ENCODE measurements around the gene SPART. TPM values are rescaled to one million over a fixed set of nuclear protein-coding genes. Genes with fewer than 3 reads are reported as not detected.

SPART gene
- total RNA-seq, 4 donors from 2014 or later = 34.1 to 58.7 (median 48.8) TPM

- DNase-seq (no peak), ATAC-seq (no peak)
- H3K4me3 ChIP-seq = peak overlapping the region; percentile 72 to 87 (median 78)
- intact Hi-C loops (cut with DNase I; ENCODE audit: low total_unique reads) (loop anchor here (5.0 kb wide), 1 partner anchor 49 kb away; the partner anchor contains the start of gene SPART), in situ Hi-C loops (cut with MboI; ENCODE audit: low sequenced_read_pairs in 4 of 4) (loop anchor here in 2 of 4 donors (25.0 kb wide), 2 partner anchors 89 to 439 kb away; no protein-coding TSS in a partner anchor)
- H3K36me3 ChIP-seq = no peaks in the 10 kb centered on the region
- H3K27me3 ChIP-seq = no peaks in the 10 kb centered on the region
- TF ChIP-seq POLR2A (IDR thresholded peaks at IDR 0.05) = no peak
- no peak for TF ChIP-seq CTCF (IDR thresholded peaks at IDR 0.05 in 4 of 5, conservative IDR thresholded peaks at IDR 0.05 in 1 of 5)
- peaks cover 13 to 15% of the 10 kb centered on the region in 2 donors for H3K4me1 ChIP-seq
- H3K27ac ChIP-seq = no peak overlapping the region
- H3K9me3 ChIP-seq = no peaks in the 10 kb centered on the region
Measured at GRCh38 chr13:36298535-36299068, 47.6 kb downstream of the SPART start.

GRCh38 chr13:36297366-36298338 is 48.5 kb downstream of the SPART start, which contains the start of gene CCDC169:
Gene CCDC169, minus strand, starts transcription at chr13:36297814. Its CDS starts 95 bp downstream, at chr13:36297719.
- H3K36me3 ChIP-seq = no peaks in the 10 kb centered on the region
- peak; percentile 20 to 23 for TF ChIP-seq POLR2A (IDR thresholded peaks at IDR 0.05)
- TF ChIP-seq CTCF (IDR thresholded peaks at IDR 0.05 in 4 of 5, conservative IDR thresholded peaks at IDR 0.05 in 1 of 5) = no peak
- peak within 1 kb of the TSS; percentile 72 to 87 (median 78) for H3K4me3 ChIP-seq
- intact Hi-C loops (cut with DNase I; ENCODE audit: low total_unique reads) (loop anchor here (5.0 kb wide), 1 partner anchor 50 kb away; the partner anchor contains the start of gene SPART), in situ Hi-C loops (cut with MboI; ENCODE audit: low sequenced_read_pairs in 4 of 4) (loop anchor here in 2 of 4 donors (25.0 kb wide), 2 partner anchors 90 to 440 kb away; no protein-coding TSS in a partner anchor)
- peak within 1 kb of the TSS; percentile 60 to 72 (median 68) for H3K27ac ChIP-seq
- ATAC-seq (peak; percentile 72 to 84), DNase-seq (peak; percentile 40 to 64)
- no peaks in the 10 kb centered on the region for H3K9me3 ChIP-seq
- no peaks in the 10 kb centered on the region for H3K27me3 ChIP-seq
- peaks cover 13 to 15% of the 10 kb centered on the region in 2 donors for H3K4me1 ChIP-seq

- in situ Hi-C loops (cut with MboI; ENCODE audit: low sequenced_read_pairs in 4 of 4) = loop anchor here in 2 of 4 donors (25.0 kb wide), 2 partner anchors 93 to 443 kb away; no protein-coding TSS in a partner anchor
- no peak for DNase-seq
- Histone ChIP-seq H3K36me3 (no peaks in the 10 kb centered on the region), H3K27me3 (no peaks in the 10 kb centered on the region), H3K4me1 (peaks cover 13 to 15% of the 10 kb centered on the region in 2 donors), H3K4me3 (no peak overlapping the region), H3K27ac (no peak overlapping the region), H3K9me3 (no peaks in the 10 kb centered on the region)
- intact Hi-C loops (cut with DNase I; ENCODE audit: low total_unique reads) = no loop called here
- no peak for ATAC-seq
- TF ChIP-seq CTCF (IDR thresholded peaks at IDR 0.05 in 4 of 5, conservative IDR thresholded peaks at IDR 0.05 in 1 of 5) = no peak
- no peak for TF ChIP-seq POLR2A (IDR thresholded peaks at IDR 0.05)
Measured at GRCh38 chr13:36294096-36294495, 52.1 kb downstream of the SPART start.

GRCh38 chr13:36293497-36293896 is 52.7 kb downstream of the SPART start:
- Histone ChIP-seq H3K36me3 (no peaks in the 10 kb centered on the region), H3K27me3 (no peaks in the 10 kb centered on the region), H3K9me3 (no peaks in the 10 kb centered on the region), H3K4me1 (peaks cover 10 to 12% of the 10 kb centered on the region in 2 donors), H3K27ac (no peak overlapping the region), H3K4me3 (no peak overlapping the region)
- DNase-seq (no peak), ATAC-seq (no peak)
- intact Hi-C loops (cut with DNase I; ENCODE audit: low total_unique reads) = no loop called here
- no peak for TF ChIP-seq CTCF (IDR thresholded peaks at IDR 0.05 in 4 of 5, conservative IDR thresholded peaks at IDR 0.05 in 1 of 5)
- no peak for TF ChIP-seq POLR2A (IDR thresholded peaks at IDR 0.05)
- in situ Hi-C loops (cut with MboI; ENCODE audit: low sequenced_read_pairs in 4 of 4) = loop anchor here in 2 of 4 donors (25.0 kb wide), 2 partner anchors 94 to 444 kb away; no protein-coding TSS in a partner anchor
